NCI-H524 treated with DMSO at 0.1 percent for 48 hours (cell line): ENCODE measurements around the gene TBP.
"Not testable (repeated sequence)": the region's sequence is repeated elsewhere in the genome, so short reads cannot be mapped to it uniquely, and the experiment has no call there.

Source experiments
- DNase-seq: peaks from one replicate; lab custom pipeline; 2025; lab: John Stamatoyannopoulos, UW

TBP gene

GRCh38 chr6:170609225-170609624 is 55.1 kb downstream of the TBP start:
- DNase-seq = not testable (repeated sequence)

GRCh38 chr6:170612256-170612804 is 58.2 kb downstream of the TBP start:
- not testable (repeated sequence) for DNase-seq

GRCh38 chr6:170616020-170616554 is 61.9 kb downstream of the TBP start:
- DNase-seq = not testable (repeated sequence)
